MV-4-11 (cell line): ENCODE measurements around the gene TIMP2.
A peak's percentile ranks its signal among the peaks of the same experiment; 100 is the strongest.
"Not testable (repeated sequence)": the region's sequence is repeated elsewhere in the genome, so short reads cannot be mapped to it uniquely, and the experiment has no call there.

ENCODE experiments used
- DNase-seq: peaks from one replicate; lab custom pipeline; 2025; lab: John Stamatoyannopoulos, UW

Gene TIMP2

GRCh38 chr17:78956254-78956653 lies 31.1 kb upstream of the TIMP2 start:
- DNase-seq, result no peak

GRCh38 chr17:78954684-78955083 lies 29.5 kb upstream of the TIMP2 start:
- no peak for DNase-seq

GRCh38 chr17:78953356-78954350 lies 28.5 kb upstream of the TIMP2 start:
- no peak for DNase-seq

GRCh38 chr17:78952706-78953105 lies 27.5 kb upstream of the TIMP2 start:
- no peak for DNase-seq

- no peak for DNase-seq
Measured at GRCh38 chr17:78951967-78952551, 26.9 kb upstream of the TIMP2 start.

- no peak for DNase-seq
Measured at GRCh38 chr17:78950870-78951269, 25.7 kb upstream of the TIMP2 start.

GRCh38 chr17:78947235-78948149 lies 22.3 kb upstream of the TIMP2 start:
- DNase-seq, result no peak

- DNase-seq, result no peak
Measured at GRCh38 chr17:78946631-78947030, 21.4 kb upstream of the TIMP2 start.

- DNase-seq, result no peak
Measured at GRCh38 chr17:78946131-78946530, 20.9 kb upstream of the TIMP2 start.

- DNase-seq, result not testable (repeated sequence)
Measured at GRCh38 chr17:78945455-78945854, 20.3 kb upstream of the TIMP2 start.

- DNase-seq, result no peak
Measured at GRCh38 chr17:78944956-78945355, 19.8 kb upstream of the TIMP2 start.

- no peak for DNase-seq
Measured at GRCh38 chr17:78944026-78944425, 18.8 kb upstream of the TIMP2 start.

- DNase-seq, result no peak
Measured at GRCh38 chr17:78940708-78941107, 15.5 kb upstream of the TIMP2 start.

GRCh38 chr17:78940258-78940657 lies 15.1 kb upstream of the TIMP2 start:
- DNase-seq, result no peak

- no peak for DNase-seq
Measured at GRCh38 chr17:78939615-78940014, 14.4 kb upstream of the TIMP2 start.

GRCh38 chr17:78937561-78937960 lies 12.4 kb upstream of the TIMP2 start:
- no peak for DNase-seq

- DNase-seq, result no peak
Measured at GRCh38 chr17:78935419-78936323, 10.5 kb upstream of the TIMP2 start.

GRCh38 chr17:78934681-78935418 lies 9.7 kb upstream of the TIMP2 start:
- DNase-seq, result no peak

- peak; percentile 63 for DNase-seq
Measured at GRCh38 chr17:78933959-78934568, 8.9 kb upstream of the TIMP2 start.
